Measurements from ENCODE around the gene TUSC1.

DNA sequence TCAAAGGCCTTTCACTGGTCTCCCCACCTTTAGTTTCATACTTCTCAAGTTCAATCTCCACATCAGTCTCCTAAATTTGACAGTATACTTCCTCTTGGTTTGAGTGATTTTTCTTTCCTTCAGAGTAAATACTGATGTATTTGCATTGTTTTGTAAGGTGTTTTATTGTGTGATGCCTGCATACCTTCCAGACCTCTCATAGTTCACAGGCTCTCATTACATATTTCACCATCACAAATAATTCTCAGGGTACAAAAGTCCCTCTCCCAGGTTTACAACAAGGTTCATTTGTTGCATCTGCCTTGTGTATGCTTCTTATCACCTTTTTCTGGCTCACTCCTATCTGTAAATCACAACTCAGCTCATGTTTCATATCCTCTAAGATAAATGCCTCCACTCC lies 22.2 kb upstream of the TUSC1 start:
- TF ChIP-seq HDAC6 (IDR thresholded peaks at IDR 0.05; ENCODE audit: low read depth, low read length) (no peak), POLR2A (IDR thresholded peaks at IDR 0.05; ENCODE audit: control extremely low read depth in 1 of 2, low read depth in 2 of 2, low read length in 2 of 2) (no peak)
- TF ChIP-seq, protein P1, sequence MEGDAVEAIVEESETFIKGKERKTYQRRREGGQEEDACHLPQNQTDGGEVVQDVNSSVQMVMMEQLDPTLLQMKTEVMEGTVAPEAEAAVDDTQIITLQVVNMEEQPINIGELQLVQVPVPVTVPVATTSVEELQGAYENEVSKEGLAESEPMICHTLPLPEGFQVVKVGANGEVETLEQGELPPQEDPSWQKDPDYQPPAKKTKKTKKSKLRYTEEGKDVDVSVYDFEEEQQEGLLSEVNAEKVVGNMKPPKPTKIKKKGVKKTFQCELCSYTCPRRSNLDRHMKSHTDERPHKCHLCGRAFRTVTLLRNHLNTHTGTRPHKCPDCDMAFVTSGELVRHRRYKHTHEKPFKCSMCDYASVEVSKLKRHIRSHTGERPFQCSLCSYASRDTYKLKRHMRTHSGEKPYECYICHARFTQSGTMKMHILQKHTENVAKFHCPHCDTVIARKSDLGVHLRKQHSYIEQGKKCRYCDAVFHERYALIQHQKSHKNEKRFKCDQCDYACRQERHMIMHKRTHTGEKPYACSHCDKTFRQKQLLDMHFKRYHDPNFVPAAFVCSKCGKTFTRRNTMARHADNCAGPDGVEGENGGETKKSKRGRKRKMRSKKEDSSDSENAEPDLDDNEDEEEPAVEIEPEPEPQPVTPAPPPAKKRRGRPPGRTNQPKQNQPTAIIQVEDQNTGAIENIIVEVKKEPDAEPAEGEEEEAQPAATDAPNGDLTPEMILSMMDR (IDR thresholded peaks at IDR 0.05; ENCODE audit: control extremely low read depth in 1 of 3, insufficient read depth in 1 of 3, low read depth in 1 of 3, low read length in 3 of 3), result no peak
